Gastroesophageal sphincter (tissue), 4 donors: ENCODE results near the gene PRDM16. TPM values are rescaled to one million over a fixed set of nuclear protein-coding genes. Genes with fewer than 3 reads are reported as not detected.
A peak's percentile ranks its signal among the peaks of the same experiment; 100 is the strongest.

ENCODE experiments used
- ATAC-seq: fragments of 150-250 bp; one replicate; pipeline ENCODE4 v1.9.1; 2016; ENCODE audit warnings: mild to moderate bottlenecking, moderate library complexity
- H3K27ac ChIP-seq, 4 donors: fragments of 200-600 bp; sonication (generic) in 3 of 4; 1 replicate in 3 of 4; 2 replicates in 1 of 4; pipeline ENCODE4 v1.5.1; 2016 to 2019
- H3K27me3 ChIP-seq: fragments of 200-600 bp; sonication (generic); one replicate; pipeline ENCODE4 v1.5.1; 2019
- H3K36me3 ChIP-seq, 2 donors: fragments of 200-600 bp; sonication (generic); one replicate each; pipeline ENCODE4 v1.5.1; 2019; ENCODE audit warnings: control low read depth in 1 of 2
- H3K4me1 ChIP-seq, 3 donors: fragments of 200-600 bp; sonication (generic); 1 replicate in 2 of 3; 2 replicates in 1 of 3; pipeline ENCODE4 v1.5.1; 2016 to 2019; ENCODE audit warnings: control low read depth in 2 of 3
- H3K4me3 ChIP-seq, 2 donors: fragments of 200-600 bp; sonication (generic); one replicate each; pipeline ENCODE4 v1.5.1; 2019; ENCODE audit warnings: mild to moderate bottlenecking in 1 of 2, moderate library complexity in 1 of 2
- H3K9me3 ChIP-seq, 3 donors: fragments of 200-600 bp; sonication (generic); one replicate each; pipeline ENCODE4 v1.5.1; 2017 to 2019; ENCODE audit warnings: control low read depth in 2 of 3
- CTCF ChIP-seq, 4 experiments: fragments of 200-600 bp in 2 of 4; fragments of 450-650 bp in 2 of 4; sonication (generic) in 1 of 4; IDR thresholded peaks; one replicate each; pipeline ENCODE4 v1.5.1; 2017 to 2019; ENCODE audit warnings: antibody characterized with exemption in 4 of 4, mild to moderate bottlenecking in 2 of 4, moderate library complexity in 2 of 4
- EP300 ChIP-seq: sonication (generic); formaldehyde crosslinking; IDR thresholded peaks from one replicate; pipeline ENCODE4 v1.6.1; 2017; ENCODE audit warnings: antibody characterized with exemption, mild to moderate bottlenecking
- POLR2A ChIP-seq, 2 donors: fragments of 450-650 bp; IDR thresholded peaks; one replicate each; pipeline ENCODE4 v1.6.1; 2017; ENCODE audit warnings: antibody characterized with exemption in 2 of 2, mild to moderate bottlenecking in 2 of 2, moderate library complexity in 1 of 2
- POLR2AphosphoS5 ChIP-seq: sonication (generic); formaldehyde crosslinking; IDR thresholded peaks from one replicate; pipeline ENCODE4 v1.6.1; 2017; ENCODE audit warnings: antibody characterized with exemption
- WGBS, 2 donors: methylation state at CpG; one replicate each; pipeline ENCODE4 v1.1.5; 2018; ENCODE audit warnings: low coverage in 1 of 2; 5-methylcytosine and 5-hydroxymethylcytosine counted together
- total RNA-seq, 4 donors: library from RNA; depleted of rRNA; stranded (reverse); fragments of >200 nt; gene quantifications; one replicate each; pipeline ENCODE4 v1.1.0, GENCODE V29; 2016

Gene PRDM16
- total RNA-seq, 4 donors from 2014 or later, result 1.1 to 3.4 (median 1.6) TPM

- Histone ChIP-seq H3K4me3 (no peak overlapping the region), H3K27ac (no peak overlapping the region), H3K27me3 (peaks cover 83% of the 10 kb centered on the region), H3K9me3 (no peaks in the 10 kb centered on the region), H3K4me1 (peaks cover 0 to 36% (median 13%) of the 10 kb centered on the region in 3 donors), H3K36me3 (no peaks in the 10 kb centered on the region)
- ATAC-seq, result peak; percentile 64
- no CpG with 5 or more reads among the region's 18 CpGs for WGBS, 2 donors
- TF ChIP-seq CTCF (IDR thresholded peaks at IDR 0.05), result peak in 3 of 4 experiments; percentile 72 to 91 (median 89)
- no peak for TF ChIP-seq POLR2AphosphoS5
- no peak for TF ChIP-seq EP300
Observed at GRCh38 chr1:3453203-3453761, 384.3 kb downstream of the PRDM16 start.

GRCh38 chr1:3453891-3454810, 385.1 kb downstream of the PRDM16 start, which contains the start of gene ARHGEF16:
ARHGEF16 (plus strand) TSS chr1:3454665; CDS start chr1:3463085, 8,420 bp downstream.
- TF ChIP-seq POLR2A (IDR thresholded peaks at IDR 0.05), result no peak
- no peak for TF ChIP-seq POLR2AphosphoS5
- peak in 3 of 4 experiments; percentile 18 to 54 (median 34) for TF ChIP-seq CTCF (IDR thresholded peaks at IDR 0.05)
- Histone ChIP-seq H3K27me3 (peaks cover 83% of the 10 kb centered on the region), H3K4me3 (peak within 1 kb of the TSS; percentile 26 to 57), H3K4me1 (peaks cover 0 to 39% (median 13%) of the 10 kb centered on the region in 3 donors), H3K9me3 (no peaks in the 10 kb centered on the region), H3K36me3 (no peaks in the 10 kb centered on the region), H3K27ac (peak within 1 kb of the TSS in 3 of 4 donors; percentile 41 to 69 (median 51))
- ATAC-seq, result peak; percentile 50
- WGBS, 2 donors, result no CpG with 5 or more reads among the region's 84 CpGs

DNA sequence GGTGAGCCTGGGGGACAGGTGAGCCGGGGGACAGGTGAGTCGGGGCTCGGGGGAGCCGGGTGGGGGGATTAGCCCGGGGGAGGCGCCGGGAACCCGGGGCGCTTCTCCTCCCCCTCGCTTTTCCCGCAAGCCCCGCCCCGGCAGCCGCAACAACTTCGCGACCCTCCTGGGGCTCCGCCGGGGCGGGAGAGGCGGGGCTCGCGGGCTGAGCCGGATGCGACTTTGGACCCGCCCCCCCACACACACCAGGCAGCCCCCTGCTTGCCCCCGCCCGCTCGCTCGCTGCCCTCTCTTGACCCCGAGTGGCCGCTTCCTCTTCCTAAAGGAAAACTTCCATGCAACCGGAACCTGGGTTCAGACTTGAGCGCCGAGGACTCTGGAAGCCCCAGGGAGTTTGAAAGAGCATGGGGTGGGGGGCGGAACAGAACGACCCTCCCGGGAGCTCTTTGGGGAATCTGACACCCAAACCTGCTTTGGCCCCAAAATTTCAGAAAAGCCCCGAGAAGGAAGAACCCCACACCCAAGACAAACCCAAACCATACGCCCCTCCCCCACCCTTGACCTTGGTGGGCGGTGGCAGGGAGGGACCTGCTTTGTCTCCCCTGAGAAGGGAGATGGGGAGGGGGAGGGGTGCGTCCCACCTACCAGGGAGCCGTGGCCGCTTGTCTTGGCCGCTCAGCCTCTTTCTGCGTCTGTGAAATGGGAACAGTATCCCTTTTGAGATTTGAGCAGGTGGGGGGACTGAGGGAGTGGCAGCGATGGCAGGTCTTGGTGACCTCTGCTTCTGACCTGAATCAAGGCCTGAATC, 386.0 kb downstream of the PRDM16 start:
- H3K27ac ChIP-seq, result peak overlapping the region in 3 of 4 donors; percentile 41 to 69 (median 51)
- TF ChIP-seq CTCF (IDR thresholded peaks at IDR 0.05) (no peak), EP300 (no peak), POLR2AphosphoS5 (no peak), POLR2A (IDR thresholded peaks at IDR 0.05) (no peak)
- no peaks in the 10 kb centered on the region for H3K9me3 ChIP-seq
- peak overlapping the region; percentile 26 to 57 for H3K4me3 ChIP-seq
- peak; percentile 9 for ATAC-seq
- no peaks in the 10 kb centered on the region for H3K36me3 ChIP-seq
- 16% methylated on average over 6 of the region's 46 CpGs; no CpG with 5 or more reads in 1 of the 2 donors for WGBS, 2 donors
- peaks cover 75% of the 10 kb centered on the region for H3K27me3 ChIP-seq
- peaks cover 0 to 39% (median 13%) of the 10 kb centered on the region in 3 donors for H3K4me1 ChIP-seq

DNA sequence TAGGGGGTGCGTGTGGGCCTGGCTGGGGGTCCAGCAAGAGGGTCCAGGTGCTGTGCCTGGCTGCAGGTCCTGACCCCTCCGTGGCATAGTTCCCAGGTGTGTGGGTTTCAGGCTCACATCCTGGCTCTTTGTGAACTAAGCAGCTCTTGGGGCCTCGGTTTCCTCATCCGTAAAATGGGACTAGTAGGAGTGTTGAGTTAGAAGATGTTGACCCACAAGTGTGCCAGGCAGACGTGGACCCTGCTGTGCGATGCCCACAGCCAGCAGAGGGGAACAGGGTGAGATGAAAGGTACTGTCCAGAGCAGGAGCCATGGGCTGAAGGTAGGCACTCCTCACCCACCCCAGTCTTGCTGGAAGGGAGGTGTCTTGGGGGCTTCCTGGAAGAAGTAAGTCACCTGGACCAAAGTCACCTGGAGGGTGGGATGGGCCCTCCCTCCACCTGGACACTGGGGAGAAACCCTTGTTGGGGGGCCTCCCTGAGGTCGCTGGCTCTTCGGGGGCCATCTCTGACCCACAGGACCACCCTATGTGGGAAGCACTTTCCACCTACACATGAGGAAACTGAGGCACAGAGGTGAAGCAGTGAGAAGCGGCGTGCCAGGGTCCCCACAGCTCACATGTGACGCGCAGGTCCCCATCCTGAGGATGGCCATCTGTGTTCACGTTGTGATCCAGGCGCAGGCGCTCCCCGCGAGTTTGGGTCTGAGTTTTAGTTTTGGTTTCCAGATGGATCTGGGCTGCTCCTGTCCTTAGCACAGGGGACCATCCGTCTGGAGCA, 386.9 kb downstream of the PRDM16 start:
- H3K27me3 ChIP-seq, result peaks cover 66% of the 10 kb centered on the region
- H3K36me3 ChIP-seq, result no peaks in the 10 kb centered on the region
- H3K27ac ChIP-seq, result no peak overlapping the region
- no peak overlapping the region for H3K4me3 ChIP-seq
- 40 to 70% methylated on average over 1 to 2 of the region's 18 CpGs for WGBS, 2 donors
- H3K4me1 ChIP-seq, result peaks cover 0 to 39% (median 13%) of the 10 kb centered on the region in 3 donors
- ATAC-seq, result no peak
- TF ChIP-seq EP300, result no peak
- no peak for TF ChIP-seq POLR2AphosphoS5
- no peak for TF ChIP-seq POLR2A (IDR thresholded peaks at IDR 0.05)
- TF ChIP-seq CTCF (IDR thresholded peaks at IDR 0.05), result no peak
- H3K9me3 ChIP-seq, result no peaks in the 10 kb centered on the region
